Ovary (tissue), 9 donors: ENCODE results near the gene SEPTIN5. TPM values are rescaled to one million over a fixed set of nuclear protein-coding genes. Genes with fewer than 3 reads are reported as not detected.

ENCODE experiments used
- DNase-seq, 5 donors: peaks; one replicate each; pipeline ENCODE4 v3.0.0-alpha.2; 2019 to 2020
- H3K27ac ChIP-seq, 2 donors: fragments of 200-600 bp; one replicate each; pipeline versions ENCODE4 v1.5.1 to v1.8.0; 2019 to 2022
- H3K27me3 ChIP-seq: fragments of 200-600 bp; one replicate; pipeline ENCODE4 v1.8.0; 2022
- H3K36me3 ChIP-seq: fragments of 200-600 bp; sonication (generic); one replicate; pipeline ENCODE4 v1.5.1; 2019
- H3K4me1 ChIP-seq: one replicate; pipeline ENCODE4 v1.8.1; 2013; ENCODE audit warnings: mild to moderate bottlenecking, moderate library complexity; ENCODE audit not compliant: insufficient read depth
- H3K4me3 ChIP-seq: fragments of 200-600 bp; sonication (generic); one replicate; pipeline ENCODE4 v1.5.1; 2017
- H3K9me3 ChIP-seq, 2 donors: fragments of 200-600 bp in 1 of 2; sonication (generic) in 1 of 2; one replicate each; pipeline versions ENCODE4 v1.5.1 to v1.8.1; 2013 to 2019; ENCODE audit warnings: mild to moderate bottlenecking in 1 of 2, moderate library complexity in 1 of 2
- EP300 ChIP-seq: sonication (generic); formaldehyde crosslinking; IDR thresholded peaks from one replicate; pipeline ENCODE4 v1.6.1; 2017; ENCODE audit warnings: antibody characterized with exemption
- POLR2A ChIP-seq: fragments of 450-650 bp; IDR thresholded peaks from one replicate; pipeline ENCODE4 v1.6.1; 2017; ENCODE audit warnings: antibody characterized with exemption, mild to moderate bottlenecking, moderate library complexity
- WGBS, 3 donors: extraction: QIAGEN DNeasy Blood & Tissue Kit in 1 of 3; methylation state at CpG; one replicate each; pipeline versions ENCODE4 v1.1.5 to v1.1.7; 2013 to 2017; 5-methylcytosine and 5-hydroxymethylcytosine counted together
- intact Hi-C, 4 donors: fragments of 100-400 bp; cut with DNase I; formaldehyde crosslinking; loops; one replicate each; pipeline versions ENCODE4 v1.11.0 to v1.15.1; 2022 to 2023
- polyA plus RNA-seq, 2 donors: library from polyadenylated mRNA; stranded (reverse); fragments of 200-250 nt in 1 of 2; fragments of 350-450 nt in 1 of 2; fragmentation: Illumina TruSeq in 1 of 2; extraction: RNeasy Lipid Tissue Mini Kit (QIAGEN cat#74804) in 1 of 2; gene quantifications; one replicate each; pipeline ENCODE4 v1.2.3, GENCODE V29; 2013 to 2014
- total RNA-seq, 7 donors: library from RNA; depleted of rRNA in 2 of 7; stranded (reverse); fragments of >200 nt in 2 of 7; fragmentation: NEBNext Ultra II Directional in 3 of 7; extraction: Animal tissue kit (Norgen Biotek cat#: 25700) in 3 of 7; gene quantifications; one replicate each; pipeline versions ENCODE4 v1.1.0 to v1.2.4, GENCODE V29; 2016 to 2023
- TF ChIP-seq, protein P1 (sequence below), 3 donors: fragments of 450-650 bp in 2 of 3; fragments of 200-600 bp in 1 of 3; IDR thresholded peaks; one replicate each; pipeline versions ENCODE4 v1.5.1 to v1.8.0; 2016 to 2022; ENCODE audit warnings: antibody characterized with exemption in 3 of 3, mild to moderate bottlenecking in 1 of 3
- donor health status: DM: no; HTN: no; CAD: no; lungs with moderate emphysema.
- donor health status: DM: no; HTN: no; CAD: no.
- donor health status: Bipolar disorder and iron deficiency.
- donor health status: DM: yes; HTN: yes; CAD: no.
- donor health status: DM: no; HTN: no; CAD: no.
- donor health status: DM: yes; HTN: yes; CAD: no.

Gene SEPTIN5
- total and polyA plus RNA-seq, 9 donors = 21.0 to 55.0 (median 30.9) TPM

DNA sequence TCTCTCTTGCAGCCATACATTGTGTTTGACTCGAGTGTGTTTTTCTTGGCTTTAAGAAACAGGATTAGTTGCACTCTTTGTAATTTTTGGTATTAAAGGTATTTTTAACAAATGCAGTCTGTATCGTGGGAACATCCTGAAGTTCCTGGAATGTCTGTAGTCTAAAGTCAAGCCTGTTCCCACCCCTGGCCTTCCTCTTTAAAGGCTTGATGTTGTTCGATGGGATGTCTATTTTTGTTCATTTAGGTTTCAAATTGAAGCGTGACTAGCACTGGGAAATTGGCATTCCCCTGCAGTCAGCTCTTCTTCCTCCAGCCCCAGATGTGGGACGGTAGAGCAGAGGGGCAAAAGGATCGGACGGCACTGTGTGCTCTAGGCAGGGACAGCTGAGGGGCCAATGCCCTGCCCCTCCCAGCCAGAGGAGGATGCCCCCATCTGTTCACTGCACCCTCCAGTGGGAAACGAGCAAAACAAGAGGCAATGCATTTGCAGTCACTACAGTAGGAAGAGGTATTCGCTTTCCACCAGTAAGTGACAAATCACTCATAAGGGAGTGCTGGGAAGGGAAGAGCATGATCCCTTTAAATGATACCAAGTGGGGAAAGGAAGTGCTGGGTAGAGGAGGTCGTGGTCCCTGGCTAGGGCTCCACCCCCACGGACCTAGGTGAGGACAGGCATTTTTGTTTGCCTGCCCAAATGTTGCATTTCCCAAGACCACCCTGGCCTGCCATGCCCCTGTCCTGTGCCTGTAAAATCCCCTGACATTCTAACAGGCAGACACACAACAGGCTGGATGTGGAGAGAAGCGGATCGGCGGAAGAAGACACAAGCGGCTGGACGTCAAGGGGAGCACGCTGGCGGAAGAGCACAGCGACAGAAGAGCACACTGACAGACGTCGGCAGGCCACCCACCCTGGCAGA, 47.4 kb upstream of the SEPTIN5 start:
- intact Hi-C loops = no loop called here
- no peaks in the 10 kb centered on the region for H3K36me3 ChIP-seq
- H3K27ac ChIP-seq = no peak overlapping the region
- no peaks in the 10 kb centered on the region for H3K9me3 ChIP-seq
- no peaks in the 10 kb centered on the region for H3K27me3 ChIP-seq
- 55 to 57% (median 57%) methylated on average over 21 of the region's 21 CpGs for WGBS, 3 donors
- no peak for DNase-seq
- H3K4me3 ChIP-seq = no peak overlapping the region
- H3K4me1 ChIP-seq = peaks cover 6% of the 10 kb centered on the region
- TF ChIP-seq, protein P1, sequence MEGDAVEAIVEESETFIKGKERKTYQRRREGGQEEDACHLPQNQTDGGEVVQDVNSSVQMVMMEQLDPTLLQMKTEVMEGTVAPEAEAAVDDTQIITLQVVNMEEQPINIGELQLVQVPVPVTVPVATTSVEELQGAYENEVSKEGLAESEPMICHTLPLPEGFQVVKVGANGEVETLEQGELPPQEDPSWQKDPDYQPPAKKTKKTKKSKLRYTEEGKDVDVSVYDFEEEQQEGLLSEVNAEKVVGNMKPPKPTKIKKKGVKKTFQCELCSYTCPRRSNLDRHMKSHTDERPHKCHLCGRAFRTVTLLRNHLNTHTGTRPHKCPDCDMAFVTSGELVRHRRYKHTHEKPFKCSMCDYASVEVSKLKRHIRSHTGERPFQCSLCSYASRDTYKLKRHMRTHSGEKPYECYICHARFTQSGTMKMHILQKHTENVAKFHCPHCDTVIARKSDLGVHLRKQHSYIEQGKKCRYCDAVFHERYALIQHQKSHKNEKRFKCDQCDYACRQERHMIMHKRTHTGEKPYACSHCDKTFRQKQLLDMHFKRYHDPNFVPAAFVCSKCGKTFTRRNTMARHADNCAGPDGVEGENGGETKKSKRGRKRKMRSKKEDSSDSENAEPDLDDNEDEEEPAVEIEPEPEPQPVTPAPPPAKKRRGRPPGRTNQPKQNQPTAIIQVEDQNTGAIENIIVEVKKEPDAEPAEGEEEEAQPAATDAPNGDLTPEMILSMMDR (IDR thresholded peaks at IDR 0.05) = no peak
- TF ChIP-seq EP300 (no peak), POLR2A (no peak)

DNA sequence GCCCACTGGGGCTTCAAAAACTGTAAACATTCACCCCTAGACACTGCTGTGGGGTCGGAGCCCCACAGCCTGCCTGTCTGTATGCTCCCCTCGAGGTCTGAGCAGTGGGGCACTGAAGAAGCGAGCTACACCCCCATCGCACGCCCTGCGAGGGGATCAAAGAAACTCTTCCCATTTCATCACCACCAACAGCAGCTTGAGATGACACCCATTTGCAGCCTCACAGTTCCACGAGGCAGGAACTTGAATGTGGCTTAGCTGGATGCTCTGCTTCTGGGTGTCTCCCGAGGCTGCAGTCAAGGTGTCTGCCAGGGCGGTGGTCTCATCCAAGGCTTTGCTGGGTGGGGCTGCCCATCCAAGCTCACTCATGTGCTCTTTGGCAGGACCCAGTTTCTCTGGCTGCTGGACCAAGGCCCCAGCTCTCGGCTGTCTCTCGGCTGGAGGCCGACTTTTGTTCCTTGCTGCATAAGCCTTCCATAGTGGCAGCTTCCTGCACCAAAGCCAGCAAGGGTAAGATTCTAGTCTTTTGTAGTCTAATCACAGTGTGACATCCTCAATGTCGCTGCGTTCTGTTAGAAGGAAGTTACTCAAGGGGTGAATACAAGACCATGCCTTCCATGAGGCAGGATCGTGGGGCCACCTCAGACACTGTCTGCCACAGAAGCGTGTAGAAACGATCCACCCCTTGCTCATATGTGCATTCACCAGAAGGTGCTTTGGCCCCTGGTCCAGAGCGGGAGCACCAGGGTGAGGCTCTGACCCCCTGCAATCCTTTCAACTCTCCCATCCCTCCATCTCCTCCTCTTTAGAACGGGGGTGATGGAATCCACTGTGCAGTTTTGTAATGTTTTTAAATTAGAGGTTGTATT, 46.2 kb upstream of the SEPTIN5 start:
- no peak for DNase-seq
- TF ChIP-seq EP300 = no peak
- TF ChIP-seq POLR2A = no peak
- TF ChIP-seq, protein P1 (IDR thresholded peaks at IDR 0.05) = no peak
- WGBS, 3 donors = 87 to 91% (median 89%) methylated on average over 19 of the region's 19 CpGs
- Histone ChIP-seq H3K27me3 (no peaks in the 10 kb centered on the region), H3K4me1 (peaks cover 6% of the 10 kb centered on the region), H3K27ac (no peak overlapping the region), H3K9me3 (no peaks in the 10 kb centered on the region), H3K4me3 (no peak overlapping the region), H3K36me3 (no peaks in the 10 kb centered on the region)
- intact Hi-C loops = no loop called here

DNA sequence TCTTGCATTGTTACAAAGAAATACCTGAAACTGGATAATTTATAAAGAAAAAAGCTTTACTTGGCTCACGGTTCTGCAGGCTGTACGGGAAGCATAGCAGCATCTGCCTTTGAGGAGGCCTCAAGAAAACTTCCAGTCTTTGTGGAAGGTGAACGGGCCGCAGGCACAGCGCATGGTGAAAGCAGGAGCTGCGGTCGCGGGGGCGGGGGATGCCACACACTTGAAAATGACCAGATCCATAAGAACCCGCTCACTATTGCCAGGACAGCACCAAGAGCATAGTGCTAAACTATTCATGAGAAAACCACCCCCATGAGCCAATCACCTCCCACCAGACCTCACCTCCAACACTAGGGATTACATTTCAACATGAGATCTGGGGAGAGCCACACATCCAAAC, 45.6 kb upstream of the SEPTIN5 start:
- no peak for DNase-seq
- Histone ChIP-seq H3K9me3 (no peaks in the 10 kb centered on the region), H3K36me3 (no peaks in the 10 kb centered on the region), H3K4me1 (peaks cover 2% of the 10 kb centered on the region), H3K27me3 (no peaks in the 10 kb centered on the region), H3K27ac (no peak overlapping the region), H3K4me3 (no peak overlapping the region)
- no peak for TF ChIP-seq POLR2A
- TF ChIP-seq EP300 = no peak
- TF ChIP-seq, protein P1 (IDR thresholded peaks at IDR 0.05) = no peak
- 90 to 93% (median 93%) methylated on average over 10 of the region's 10 CpGs for WGBS, 3 donors
- intact Hi-C loops = no loop called here

DNA sequence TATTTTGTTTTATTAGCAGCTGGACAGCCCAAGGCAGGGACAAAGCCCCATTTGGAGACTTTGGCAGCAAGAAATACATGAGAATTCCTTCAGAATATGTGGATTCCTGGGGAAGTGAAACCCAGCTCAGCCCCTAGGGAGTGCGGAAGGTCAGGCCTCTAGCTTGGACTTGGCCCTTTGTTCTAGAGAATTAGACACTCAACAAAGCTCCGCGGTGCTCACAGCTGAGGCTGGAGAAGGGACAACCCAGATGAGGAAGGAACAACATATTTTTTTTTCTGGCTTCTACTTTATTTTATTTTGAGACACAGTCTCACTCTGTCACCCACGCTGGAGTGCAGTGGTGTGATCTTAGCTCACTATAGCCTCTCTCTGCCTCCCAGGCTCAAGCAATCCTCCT, 44.7 kb upstream of the SEPTIN5 start:
- no peak overlapping the region for H3K27ac ChIP-seq
- TF ChIP-seq, protein P1 (IDR thresholded peaks at IDR 0.05) = no peak
- no peak for TF ChIP-seq EP300
- no peak for TF ChIP-seq POLR2A
- H3K4me1 ChIP-seq = no peaks in the 10 kb centered on the region

More for the DNA sequence above, 44.7 kb upstream of the SEPTIN5 start:
- no peaks in the 10 kb centered on the region for H3K9me3 ChIP-seq
- H3K4me3 ChIP-seq = no peak overlapping the region
- no peaks in the 10 kb centered on the region for H3K36me3 ChIP-seq
- WGBS, 3 donors = 63 to 81% (median 75%) methylated on average over 4 of the region's 4 CpGs
- intact Hi-C loops = no loop called here
- DNase-seq = no peak
- H3K27me3 ChIP-seq = no peaks in the 10 kb centered on the region
